CD4-positive, alpha-beta T cell treated with Interleukin-4 for 4 hours (primary cell): ENCODE data around the gene ELANE.
"Not testable (repeated sequence)": the region's sequence is repeated elsewhere in the genome, so short reads cannot be mapped to it uniquely, and the experiment has no call there.

Source experiments
- DNase-seq: peaks from one replicate; pipeline ENCODE4 v3.0.0-alpha.2; 2020

The ELANE gene

DNA sequence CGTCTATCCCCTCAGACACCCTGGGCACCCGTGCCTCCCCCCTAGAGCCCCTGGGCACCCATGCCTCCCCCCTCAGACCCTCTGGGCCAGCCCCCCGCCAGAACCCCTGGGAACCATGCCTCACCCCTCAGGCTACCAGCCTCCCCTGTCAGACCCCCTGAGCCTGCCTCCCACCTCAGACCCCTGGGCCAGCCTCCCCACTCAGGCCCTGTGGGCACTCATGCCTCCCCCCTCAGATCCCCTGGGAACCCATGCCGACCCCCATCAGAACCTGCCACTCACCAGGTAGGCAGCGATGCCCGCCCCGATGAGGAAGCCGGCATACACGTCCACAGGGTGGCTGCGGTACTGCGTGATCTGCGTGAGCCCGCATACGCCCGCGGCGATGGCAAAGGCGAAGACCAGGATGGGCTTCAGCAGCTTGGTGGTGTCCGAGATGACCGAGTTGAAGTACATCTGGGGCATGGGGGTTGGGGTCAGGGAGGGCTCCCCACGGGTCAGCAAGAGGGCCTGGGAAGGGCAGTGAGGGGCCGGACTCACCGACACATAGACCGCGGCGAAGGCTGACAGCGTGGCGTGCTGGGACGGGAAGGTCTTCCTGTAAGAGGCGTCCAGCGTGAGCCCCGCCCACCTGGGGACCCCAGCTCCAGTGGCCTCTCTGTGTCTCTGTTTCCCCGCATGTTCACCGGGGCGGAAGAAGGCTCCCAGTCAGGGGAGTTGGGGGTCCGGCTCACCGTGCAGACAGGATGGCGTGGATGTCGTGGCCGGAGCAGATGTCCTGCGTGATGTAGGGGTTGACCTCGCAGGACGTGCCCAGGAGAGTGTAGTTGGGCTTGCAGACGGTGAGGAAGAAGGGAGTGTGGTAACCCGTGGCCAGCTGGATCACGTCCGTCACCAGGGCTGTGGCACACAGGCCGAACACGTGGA is 37.7 kb upstream of the ELANE start:
- DNase-seq = no peak

DNA sequence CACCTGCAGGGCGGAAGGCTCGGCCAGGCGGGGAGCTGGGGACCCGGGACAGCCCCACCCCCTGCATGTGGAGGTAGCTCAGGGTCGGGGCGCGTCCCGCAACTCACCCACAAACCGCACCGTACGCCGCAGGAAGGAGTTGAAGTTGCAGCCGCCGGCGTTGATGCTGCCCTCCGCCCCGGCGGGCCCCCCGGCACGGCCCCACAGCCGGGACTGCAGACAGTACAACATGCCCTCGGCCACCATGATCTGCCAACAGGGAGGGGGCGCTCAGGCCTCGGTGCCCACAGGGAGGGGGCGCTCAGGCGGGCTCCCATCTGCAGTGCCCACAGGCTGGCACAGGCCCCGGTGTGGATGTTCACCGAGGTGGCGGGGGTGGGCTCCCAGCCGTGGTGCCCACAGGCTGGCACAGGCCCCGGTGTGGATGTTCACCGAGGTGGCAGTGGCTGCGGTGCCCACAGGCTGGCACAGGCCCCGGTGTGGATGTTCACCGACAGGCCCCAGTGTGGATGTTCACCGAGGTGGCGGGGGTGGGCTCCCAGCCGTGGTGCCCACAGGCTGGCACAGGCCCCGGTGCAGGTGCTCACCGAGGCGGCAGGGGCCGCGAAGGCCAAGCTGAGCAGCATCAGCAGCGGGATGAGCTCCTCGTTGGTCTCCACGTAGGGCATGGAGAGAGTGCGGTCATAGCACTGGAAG is 36.9 kb upstream of the ELANE start:
- no peak for DNase-seq

DNA sequence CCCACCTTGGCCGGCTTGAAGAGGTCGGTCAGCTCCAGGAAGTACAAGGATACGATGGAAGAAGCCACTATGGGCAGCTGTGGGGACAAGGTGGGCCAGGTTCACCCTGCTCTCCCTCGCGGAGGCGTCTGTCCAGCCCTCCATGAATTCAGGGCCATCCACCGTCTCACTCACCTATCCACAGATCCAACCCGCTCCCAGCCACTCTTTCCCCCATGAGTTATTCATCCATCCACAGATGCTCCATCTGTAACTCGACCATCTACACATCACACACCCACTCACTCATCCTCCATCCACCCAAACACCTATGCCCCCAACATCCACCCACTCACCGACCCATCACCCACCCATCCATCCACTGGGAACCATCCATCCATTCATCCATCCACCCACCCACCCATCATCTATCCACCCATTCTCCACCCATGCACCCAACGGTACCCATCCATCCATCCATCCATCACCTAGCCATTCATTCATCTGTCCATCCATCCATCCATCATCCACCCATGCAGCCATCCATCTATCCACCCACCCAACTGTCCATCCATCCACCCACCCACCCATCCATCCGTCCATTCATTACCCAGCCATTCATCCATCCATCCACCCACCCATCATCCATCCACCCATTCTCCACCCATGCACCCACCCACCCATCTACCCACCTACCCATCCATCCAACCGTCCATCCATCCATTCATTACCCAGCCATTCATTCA is 36.2 kb upstream of the ELANE start:
- no peak for DNase-seq

DNA sequence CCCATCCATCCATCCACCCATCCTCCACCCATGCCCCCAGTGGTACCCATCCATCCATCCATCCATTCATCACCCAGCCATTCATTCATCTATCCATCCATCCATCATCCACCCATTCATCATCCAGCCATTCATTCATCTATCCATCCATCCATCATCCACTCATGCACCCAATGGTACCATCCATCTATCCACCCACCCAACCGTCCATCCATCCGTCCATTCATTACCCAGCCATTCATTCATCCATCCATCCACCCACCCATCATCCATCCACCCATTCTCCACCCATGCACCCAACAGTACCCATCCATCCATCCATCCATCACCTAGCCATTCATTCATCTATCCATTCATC is 35.6 kb upstream of the ELANE start:
- DNase-seq = no peak

DNA sequence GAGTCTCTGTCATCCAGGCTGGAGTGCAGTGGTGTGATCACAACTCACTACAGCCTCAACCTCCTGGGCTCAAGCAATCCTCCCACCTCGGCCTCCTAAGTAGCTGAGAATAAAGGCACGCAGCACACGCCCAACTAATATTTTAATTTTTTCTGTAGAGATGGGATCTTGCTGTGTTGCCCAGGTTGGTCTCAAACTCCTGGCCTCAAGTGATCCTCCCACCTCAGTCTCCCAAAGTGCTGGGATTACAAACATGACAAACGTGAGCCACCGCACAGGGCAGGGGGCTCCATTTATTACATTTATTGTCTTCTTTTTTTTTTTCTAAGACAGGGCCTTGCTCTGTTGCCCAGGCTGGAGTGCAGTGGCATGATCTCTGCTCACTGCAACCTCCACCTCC is 31.9 kb upstream of the ELANE start:
- DNase-seq = not testable (repeated sequence)

DNA sequence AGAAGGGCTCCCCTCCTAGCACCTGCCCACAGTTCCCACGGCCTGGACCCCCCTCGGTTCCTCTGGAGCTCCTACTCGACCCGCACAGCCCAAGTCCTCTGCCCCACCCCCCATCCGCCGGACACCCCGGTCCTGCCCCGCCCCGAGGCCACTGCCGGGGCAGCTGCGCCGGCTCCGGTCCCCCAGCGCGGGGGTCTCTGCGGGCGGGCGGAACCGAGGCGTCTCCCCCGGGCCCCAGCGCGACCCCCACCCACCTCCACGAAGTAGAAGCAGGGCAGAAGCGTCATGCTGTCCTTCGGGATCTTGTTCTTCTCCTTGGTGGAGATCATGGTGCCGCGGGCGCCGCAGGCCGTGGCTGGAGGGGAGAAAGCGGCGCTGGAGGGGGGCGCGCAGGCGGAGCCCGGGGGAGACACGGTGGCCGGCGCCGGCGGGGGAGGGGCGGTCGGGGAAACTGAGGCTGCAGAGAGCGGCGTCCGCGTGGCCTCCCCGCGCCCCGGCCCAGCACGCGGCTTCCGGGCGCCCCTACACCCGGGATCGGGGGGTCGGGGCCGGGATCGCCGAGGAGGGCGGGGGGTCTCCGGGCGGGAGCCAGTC is 30.8 kb upstream of the ELANE start:
- DNase-seq = no peak

DNA sequence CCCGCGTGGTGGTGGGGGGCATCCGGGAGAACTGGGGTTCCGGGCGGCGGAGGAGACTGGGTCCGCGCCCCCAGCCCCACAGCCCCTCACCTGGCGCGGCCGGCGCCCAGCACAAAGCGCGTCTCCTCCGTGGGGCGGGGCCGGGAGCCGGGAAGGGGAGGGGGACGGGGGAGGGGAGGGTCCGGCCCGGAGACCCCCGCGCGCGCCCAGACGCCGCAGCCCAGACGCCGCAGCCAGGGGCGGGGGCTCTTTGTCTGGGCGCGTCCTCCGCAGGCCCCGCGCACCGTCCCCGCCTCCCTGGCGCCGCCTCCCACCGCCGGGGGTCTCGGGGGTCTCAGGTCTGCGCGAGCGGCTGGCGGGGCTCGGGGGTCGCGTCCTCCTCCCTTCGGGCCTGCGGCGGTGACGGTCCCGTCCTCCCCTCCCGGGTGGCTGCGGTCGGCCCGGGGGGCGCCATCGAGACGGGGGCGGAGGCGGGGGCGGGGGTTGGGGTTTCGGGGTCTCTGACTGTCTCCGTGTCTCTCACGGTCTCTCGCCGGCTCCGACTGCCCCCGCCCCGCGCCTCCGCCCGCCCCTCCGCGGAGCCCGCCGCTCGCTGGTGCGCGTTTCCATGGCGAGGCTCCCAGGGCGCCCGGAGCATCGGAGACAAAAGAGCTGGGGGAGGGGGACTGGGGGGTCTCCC is 30.1 kb upstream of the ELANE start, which contains the start of gene PLPPR3:
Gene PLPPR3, minus strand, starts transcription at position 131 of the 679 bp plus-strand sequence. CDS start 396 bp downstream, outside the sequence.
- no peak for DNase-seq

DNA sequence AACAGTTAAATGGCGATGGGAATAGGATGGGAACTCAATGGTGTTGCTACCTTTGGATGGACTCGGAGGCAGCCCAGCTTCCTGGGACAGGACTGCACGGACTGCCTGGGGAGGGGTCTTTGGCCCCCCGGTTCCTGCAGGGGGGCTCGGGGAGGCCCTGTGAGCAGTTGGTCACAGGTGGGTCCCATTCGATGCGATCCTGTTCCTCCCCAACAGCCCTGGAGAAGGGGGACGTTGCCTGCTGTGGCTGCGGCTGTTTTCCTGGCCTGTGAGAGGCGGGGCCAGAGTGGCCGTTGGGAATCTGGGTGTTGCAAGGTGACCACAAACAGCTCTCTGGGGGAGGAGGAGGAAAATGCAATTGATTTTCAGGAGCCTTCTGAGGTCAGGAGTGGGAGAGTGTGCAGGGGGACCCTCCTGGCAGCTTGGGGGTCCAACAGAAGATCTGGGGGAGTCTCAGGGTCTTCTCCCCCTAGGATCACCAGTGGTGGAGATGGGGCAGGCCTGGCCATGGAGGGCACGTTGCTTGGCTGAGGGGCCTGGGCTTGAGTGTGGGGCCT is 28.5 kb upstream of the ELANE start:
- no peak for DNase-seq

DNA sequence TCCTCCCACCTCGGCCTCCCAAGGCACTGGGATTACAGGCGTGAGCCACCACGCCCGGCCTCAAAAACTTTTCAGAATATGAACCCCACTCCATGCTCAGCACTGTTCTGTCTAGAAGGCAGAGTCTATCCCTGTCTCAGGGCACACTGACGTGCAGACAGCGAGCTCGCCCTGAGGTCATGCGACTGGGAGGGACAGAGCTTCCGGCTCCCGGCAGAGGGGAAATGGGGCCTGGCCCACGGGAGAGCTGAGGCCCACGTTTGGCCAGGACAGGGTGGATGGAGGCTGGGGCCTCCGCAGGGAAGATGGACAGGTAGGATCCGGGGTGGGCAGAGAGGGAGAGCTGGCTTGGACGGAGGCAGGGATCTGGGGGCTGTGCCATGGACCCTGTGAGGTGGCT is 27.2 kb upstream of the ELANE start:
- no peak for DNase-seq

DNA sequence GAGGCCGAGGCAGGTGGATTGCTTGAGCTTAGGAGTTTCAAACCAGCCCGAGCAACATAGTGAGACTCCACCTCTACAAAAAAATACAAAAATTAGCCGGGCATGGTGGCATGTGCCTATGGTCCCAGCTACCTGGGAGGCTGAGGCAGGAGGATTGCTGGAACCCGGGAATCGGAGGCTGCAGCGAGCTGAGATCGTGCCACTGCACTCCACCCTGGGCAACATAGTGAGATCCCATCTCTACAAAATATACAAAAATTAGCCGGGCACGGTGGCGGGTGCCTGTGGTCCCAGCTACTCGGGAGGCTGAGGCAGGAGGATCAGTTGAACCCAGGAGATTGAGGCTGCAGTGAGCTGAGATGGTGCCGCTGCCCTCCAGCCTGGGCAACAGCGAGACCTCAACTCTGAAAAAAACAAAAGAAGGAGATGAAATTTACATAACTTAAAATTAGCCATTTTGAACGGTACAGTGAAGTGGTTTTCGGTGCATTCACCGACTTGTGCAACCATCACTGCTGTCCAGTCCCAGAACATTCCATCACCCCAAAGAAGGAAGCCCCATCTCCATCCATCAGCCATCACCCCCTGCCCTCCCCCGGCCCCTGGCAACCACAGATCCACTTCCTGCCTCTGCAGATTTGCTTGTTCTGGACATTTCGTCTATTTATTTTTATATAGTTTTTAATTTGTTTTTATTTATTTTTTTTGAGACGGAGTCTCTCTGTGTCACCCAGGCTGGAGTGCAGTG is 26.0 kb upstream of the ELANE start:
- no peak for DNase-seq

DNA sequence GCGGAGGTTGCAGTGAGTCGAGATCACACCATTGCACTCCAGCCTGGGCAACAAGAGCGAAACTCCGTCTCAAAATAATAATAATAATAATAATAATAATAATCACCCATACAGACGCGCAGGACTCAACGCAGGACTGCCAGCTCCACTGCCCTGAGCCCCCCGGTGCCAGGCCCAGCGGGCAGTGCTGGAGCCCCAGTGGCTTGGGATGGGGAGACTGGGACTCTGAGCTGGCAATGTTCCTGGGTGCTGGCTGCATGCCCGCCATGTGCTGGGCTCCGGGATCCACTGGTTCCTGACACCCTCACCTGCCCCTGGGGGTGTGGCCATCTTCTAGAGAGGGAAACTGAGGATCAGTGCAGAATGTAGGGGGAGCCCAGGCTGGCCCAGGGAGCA is 24.8 kb upstream of the ELANE start:
- DNase-seq = no peak

DNA sequence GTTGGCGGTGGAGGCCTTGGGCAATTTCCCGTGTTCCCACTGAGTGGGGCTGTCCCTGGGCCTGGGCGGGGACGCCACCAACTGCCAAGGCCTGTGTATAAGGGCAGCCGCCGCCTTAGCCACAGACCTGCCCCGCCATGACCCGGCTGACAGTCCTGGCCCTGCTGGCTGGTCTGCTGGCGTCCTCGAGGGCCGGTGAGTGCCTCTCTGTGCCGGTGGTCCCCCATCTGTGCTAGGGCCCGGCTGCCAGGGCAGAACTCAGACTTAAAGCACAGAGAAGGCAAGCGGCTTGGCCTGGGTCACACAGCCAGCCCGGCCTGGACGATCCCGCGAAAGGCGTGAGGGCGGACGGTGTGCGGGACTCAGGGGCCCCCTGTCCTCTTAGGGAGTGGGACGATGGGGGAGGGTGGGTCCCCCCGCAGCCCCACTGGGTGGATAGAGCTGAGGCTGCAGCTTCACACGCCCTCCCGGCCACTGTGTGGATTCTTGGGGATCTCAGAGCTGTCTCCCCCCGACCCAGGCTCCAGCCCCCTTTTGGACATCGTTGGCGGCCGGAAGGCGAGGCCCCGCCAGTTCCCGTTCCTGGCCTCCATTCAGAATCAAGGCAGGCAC is 24.3 kb upstream of the ELANE start, which contains the start of gene AZU1:
Gene AZU1, plus strand, starts transcription at position 128 of the 612 bp plus-strand sequence. Its CDS starts 10 bp downstream, at position 138.
- no peak for DNase-seq

DNA sequence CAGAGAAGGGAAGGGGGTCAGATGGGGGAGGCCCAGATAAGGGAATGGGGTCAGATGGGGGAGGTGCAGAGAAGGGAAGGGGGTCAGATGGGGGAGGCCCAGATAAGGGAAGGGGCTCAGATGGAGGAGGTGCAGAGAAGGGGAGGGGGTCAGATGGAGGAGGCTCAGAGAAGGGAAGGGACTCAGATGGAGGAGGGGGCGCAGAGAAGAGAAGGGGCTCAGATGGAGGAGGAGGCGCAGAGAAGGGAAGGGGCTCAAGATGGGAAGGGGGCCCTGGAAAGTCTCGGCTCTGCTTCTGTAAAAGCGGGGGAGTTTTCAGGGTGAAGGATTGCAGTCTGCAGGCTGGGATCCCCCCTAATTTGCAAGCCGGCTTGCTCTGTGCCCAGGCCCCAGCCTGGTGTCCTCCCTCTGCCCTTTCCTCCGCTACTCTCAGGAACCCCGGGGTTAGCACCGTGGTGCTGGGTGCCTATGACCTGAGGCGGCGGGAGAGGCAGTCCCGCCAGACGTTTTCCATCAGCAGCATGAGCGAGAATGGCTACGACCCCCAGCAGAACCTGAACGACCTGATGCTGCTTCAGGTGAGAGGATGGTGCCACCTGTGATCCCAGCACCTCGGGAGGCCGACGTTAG is 22.9 kb upstream of the ELANE start:
- no peak for DNase-seq

DNA sequence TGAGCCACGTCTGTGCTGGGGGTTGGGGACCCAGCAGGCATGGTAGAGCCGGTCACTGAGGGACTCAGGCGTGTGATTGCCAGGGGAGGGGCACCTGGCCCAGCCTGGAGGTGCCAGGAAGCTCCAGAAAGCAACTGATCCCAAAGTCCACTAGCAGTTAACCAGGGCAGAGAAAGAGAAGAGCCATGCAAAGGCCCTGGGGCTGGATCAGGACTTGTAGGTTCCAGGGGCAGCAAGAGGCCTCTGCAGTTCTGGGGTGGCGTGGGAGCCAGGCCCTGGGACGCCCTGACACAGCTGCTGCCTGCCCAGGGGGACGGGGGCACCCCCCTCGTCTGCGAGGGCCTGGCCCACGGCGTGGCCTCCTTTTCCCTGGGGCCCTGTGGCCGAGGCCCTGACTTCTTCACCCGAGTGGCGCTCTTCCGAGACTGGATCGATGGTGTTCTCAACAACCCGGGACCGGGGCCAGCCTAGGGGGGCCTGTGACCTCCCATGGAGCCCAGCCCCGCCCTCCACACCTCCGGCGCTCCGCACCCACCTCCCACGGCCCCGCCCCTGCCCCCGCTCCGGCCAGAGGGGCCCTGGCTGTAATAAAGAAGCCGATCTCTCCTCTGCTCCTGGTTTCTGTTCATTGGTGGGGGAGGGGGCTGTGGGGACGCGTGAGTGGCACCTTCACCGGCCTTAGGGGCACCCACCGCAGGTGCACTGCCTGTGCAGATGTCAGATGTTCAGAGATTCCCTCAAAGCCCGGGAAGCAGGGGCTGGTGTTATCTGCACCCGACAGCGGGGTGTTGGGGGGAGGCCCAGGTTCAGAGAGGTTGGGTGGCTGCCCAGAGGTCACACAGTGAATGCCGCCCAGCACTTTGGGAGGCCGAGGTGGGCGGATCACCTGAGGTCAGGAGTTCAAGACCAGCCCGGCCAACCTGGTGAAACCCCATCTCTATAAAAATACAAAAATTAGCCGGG is 20.4 kb upstream of the ELANE start:
- DNase-seq = no peak

DNA sequence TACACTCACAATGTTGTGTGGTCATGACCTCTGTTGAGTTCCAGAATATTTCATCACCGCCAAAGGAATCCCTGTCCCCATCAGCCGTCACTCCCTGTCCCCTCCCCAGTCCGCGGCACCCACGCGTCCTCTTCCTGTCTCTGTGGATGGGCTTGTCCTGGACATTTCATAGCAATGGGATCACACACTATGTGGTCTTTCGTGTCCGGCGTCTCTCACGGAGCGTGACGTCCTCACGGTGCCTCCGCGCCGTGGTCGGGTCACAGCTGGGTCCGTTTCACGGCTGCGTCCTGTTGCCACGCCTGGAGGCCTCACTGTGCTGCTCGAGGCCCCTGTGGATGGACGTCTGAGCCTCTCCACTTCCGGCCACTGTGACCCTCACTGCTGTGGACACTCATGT is 17.9 kb upstream of the ELANE start:
- DNase-seq = no peak

DNA sequence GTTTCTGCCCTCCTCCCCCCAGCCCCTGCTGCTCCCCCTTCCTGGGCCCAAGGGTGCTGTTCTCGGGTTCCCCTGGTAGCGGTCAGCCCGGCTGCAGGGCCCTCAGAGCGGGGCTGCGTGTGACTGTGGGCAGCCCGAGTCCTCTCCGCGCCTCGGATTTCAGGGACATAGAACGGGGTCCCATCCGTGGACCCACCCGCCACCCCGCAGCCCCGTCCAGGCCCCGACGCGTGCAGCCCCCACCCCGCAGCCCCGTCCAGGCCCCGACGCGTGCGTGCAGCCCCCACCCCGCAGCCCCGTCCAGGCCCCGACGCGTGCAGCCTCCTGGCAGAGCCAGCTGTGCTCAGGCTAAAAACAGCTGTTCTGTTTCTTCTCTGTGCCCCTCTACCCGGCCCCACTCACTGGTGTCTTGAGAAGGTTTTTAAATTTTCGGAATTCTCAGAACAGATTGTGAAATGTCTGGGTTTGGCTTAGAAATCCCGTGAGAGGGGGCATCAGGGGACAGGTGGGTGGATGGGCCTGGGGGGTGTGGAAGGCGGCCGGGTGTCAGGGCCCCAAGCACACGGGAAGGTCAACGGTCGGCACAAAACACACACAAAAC is 16.8 kb upstream of the ELANE start:
- no peak for DNase-seq

DNA sequence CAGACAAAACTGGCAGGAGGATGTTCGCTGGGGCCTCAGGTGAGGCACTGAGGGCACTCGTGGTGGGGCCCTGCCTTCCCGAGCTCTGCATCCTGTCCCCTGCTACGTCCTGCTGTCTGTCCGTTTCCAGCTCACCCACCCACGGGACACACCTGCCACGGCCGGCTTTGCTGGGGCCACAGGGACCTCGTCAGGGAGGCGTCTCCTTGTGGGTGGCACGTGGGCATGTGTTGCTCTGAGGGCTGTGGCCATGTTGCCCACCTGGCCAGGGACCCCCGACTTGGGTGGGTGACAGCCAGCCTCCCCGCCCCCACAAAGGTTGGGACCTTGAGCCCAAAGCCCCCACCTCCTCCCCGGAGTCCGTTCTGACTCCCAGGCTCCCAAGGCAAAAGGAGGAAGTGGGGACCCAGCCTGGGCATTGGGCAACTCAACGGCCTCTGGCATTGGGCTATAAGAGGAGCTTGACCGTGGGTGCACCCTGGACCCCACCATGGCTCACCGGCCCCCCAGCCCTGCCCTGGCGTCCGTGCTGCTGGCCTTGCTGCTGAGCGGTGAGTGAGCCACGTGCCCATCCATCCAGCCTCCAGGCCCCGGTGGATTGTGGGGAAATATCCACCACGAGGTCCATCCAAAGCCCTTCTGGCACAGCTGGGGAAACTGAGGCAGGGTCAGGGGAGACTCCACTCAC is 11.4 kb upstream of the ELANE start, which contains the start of gene PRTN3:
Gene PRTN3, plus strand, starts transcription at position 481 of the 688 bp plus-strand sequence. Its CDS starts 10 bp downstream, at position 491.
- DNase-seq = no peak

DNA sequence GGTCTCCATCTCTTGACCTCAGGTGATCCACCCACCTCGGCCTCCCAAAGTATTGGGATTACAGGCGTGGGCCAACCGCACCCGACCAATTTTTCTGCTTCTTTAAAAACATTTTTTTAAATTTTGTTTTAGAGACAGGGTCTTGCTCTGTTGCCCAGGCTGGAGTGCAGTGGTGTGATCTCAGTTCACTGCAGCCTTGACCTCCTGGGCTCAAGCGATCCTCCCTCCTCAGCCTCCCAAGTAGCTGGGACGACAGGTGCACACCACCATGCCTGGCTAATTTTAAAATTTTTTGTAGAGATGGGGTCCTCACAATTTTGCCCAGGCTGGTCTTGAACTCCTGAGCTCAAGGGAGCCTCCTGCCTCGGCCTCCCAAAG is 9.3 kb upstream of the ELANE start:
- DNase-seq = not testable (repeated sequence)
